EL (cell line): Measurements from ENCODE around the gene ZBED2.

ENCODE experiments used
- DNase-seq: peaks from one replicate; pipeline ENCODE4 v3.0.0-alpha.2; 2016

ZBED2 gene

GRCh38 chr3:111601810-111602209, 6.7 kb upstream of the ZBED2 start:
- no peak for DNase-seq

GRCh38 chr3:111598552-111598951, 3.4 kb upstream of the ZBED2 start:
- no peak for DNase-seq

GRCh38 chr3:111598139-111598538, 3.0 kb upstream of the ZBED2 start:
- no peak for DNase-seq

GRCh38 chr3:111596328-111596727, 1.2 kb upstream of the ZBED2 start:
- no peak for DNase-seq

GRCh38 chr3:111594781-111595180, 365 bp downstream of the ZBED2 start:
- DNase-seq: no peak

- peak; percentile 82 for DNase-seq
Observed at GRCh38 chr3:111594205-111594604, 941 bp downstream of the ZBED2 start.

- DNase-seq: no peak
Observed at GRCh38 chr3:111593666-111594065, 1.5 kb downstream of the ZBED2 start.

GRCh38 chr3:111592936-111593335, 2.2 kb downstream of the ZBED2 start:
- DNase-seq: no peak

- DNase-seq: no peak
Observed at GRCh38 chr3:111592143-111592542, 3.0 kb downstream of the ZBED2 start.

- no peak for DNase-seq
Observed at GRCh38 chr3:111591555-111591954, 3.6 kb downstream of the ZBED2 start.

GRCh38 chr3:111590143-111590491, 5.0 kb downstream of the ZBED2 start:
- no peak for DNase-seq

GRCh38 chr3:111589303-111590142, 5.6 kb downstream of the ZBED2 start:
- DNase-seq: peak; percentile 40

GRCh38 chr3:111588527-111588926, 6.6 kb downstream of the ZBED2 start:
- no peak for DNase-seq

GRCh38 chr3:111585217-111585616, 9.9 kb downstream of the ZBED2 start:
- no peak for DNase-seq

GRCh38 chr3:111584744-111585143, 10.4 kb downstream of the ZBED2 start:
- DNase-seq: no peak

- DNase-seq: peak; percentile 94
Observed at GRCh38 chr3:111582120-111582474, 13.0 kb downstream of the ZBED2 start.

GRCh38 chr3:111581403-111582119, 13.6 kb downstream of the ZBED2 start:
- no peak for DNase-seq

- no peak for DNase-seq
Observed at GRCh38 chr3:111579495-111579894, 15.7 kb downstream of the ZBED2 start.

GRCh38 chr3:111578867-111579266, 16.3 kb downstream of the ZBED2 start:
- no peak for DNase-seq

GRCh38 chr3:111577798-111578685, 17.1 kb downstream of the ZBED2 start:
- peak; percentile 87 for DNase-seq

GRCh38 chr3:111577113-111577512, 18.0 kb downstream of the ZBED2 start:
- DNase-seq: no peak

- no peak for DNase-seq
Observed at GRCh38 chr3:111571907-111572460, 23.2 kb downstream of the ZBED2 start.

GRCh38 chr3:111571282-111571681, 23.9 kb downstream of the ZBED2 start:
- DNase-seq: no peak
